Breast epithelium (tissue), 4 donors: ENCODE data around the gene ANKMY1. TPM values are rescaled to one million over a fixed set of nuclear protein-coding genes. Genes with fewer than 3 reads are reported as not detected.

Experiments
- DNase-seq, 2 donors: peaks; one replicate each; pipeline ENCODE4 v3.0.0-alpha.2; 2019; ENCODE audit warnings: low spot score in 2 of 2
- H3K27ac ChIP-seq, 2 donors: fragments of 200-600 bp; sonication (generic) in 1 of 2; one replicate each; pipeline ENCODE4 v1.5.1; 2016 to 2019; ENCODE audit warnings: mild to moderate bottlenecking in 1 of 2
- H3K27me3 ChIP-seq, 2 donors: fragments of 200-600 bp; sonication (generic) in 1 of 2; one replicate each; pipeline versions ENCODE4 v1.5.1 to v1.6.0; 2017 to 2019; ENCODE audit warnings: control low read depth in 1 of 2, mild to moderate bottlenecking in 1 of 2
- H3K36me3 ChIP-seq: fragments of 200-600 bp; one replicate; pipeline ENCODE4 v1.5.1; 2019
- H3K4me1 ChIP-seq, 2 donors: fragments of 200-600 bp; sonication (generic); one replicate each; pipeline ENCODE4 v1.5.1; 2016 to 2019; ENCODE audit warnings: control low read depth in 1 of 2
- H3K4me3 ChIP-seq, 3 donors: fragments of 200-600 bp; sonication (generic); 1 replicate in 2 of 3; 2 replicates in 1 of 3; pipeline ENCODE4 v1.5.1; 2016 to 2019; ENCODE audit warnings: mild to moderate bottlenecking in 3 of 3, moderate library complexity in 2 of 3
- H3K9me3 ChIP-seq, 2 donors: fragments of 200-600 bp; sonication (generic) in 1 of 2; one replicate each; pipeline ENCODE4 v1.5.1; 2016 to 2019; ENCODE audit warnings: control low read depth in 1 of 2
- POLR2A ChIP-seq: fragments of 450-650 bp; IDR thresholded peaks from one replicate; pipeline ENCODE4 v1.6.1; 2016; ENCODE audit warnings: antibody characterized with exemption, mild to moderate bottlenecking, moderate library complexity
- POLR2AphosphoS5 ChIP-seq, 3 donors: sonication (generic); formaldehyde crosslinking; IDR thresholded peaks; one replicate each; pipeline ENCODE4 v1.6.1; 2017; ENCODE audit warnings: antibody characterized with exemption in 3 of 3
- intact Hi-C: fragments of 100-400 bp; cut with DNase I; formaldehyde crosslinking; loops from one replicate; pipeline ENCODE4 v1.15.1; 2023; ENCODE audit warnings: low total_unique reads
- total RNA-seq, 3 donors: library from RNA; depleted of rRNA; stranded (reverse); fragments of >200 nt; gene quantifications; one replicate each; pipeline ENCODE4 v1.1.0, GENCODE V29; 2016
- TF ChIP-seq, protein P1 (sequence below), 3 donors: fragments of 450-650 bp; IDR thresholded peaks; one replicate each; pipeline ENCODE4 v1.5.1; 2016 to 2017; ENCODE audit warnings: antibody characterized with exemption in 3 of 3, mild to moderate bottlenecking in 3 of 3, moderate library complexity in 3 of 3

The ANKMY1 gene
- total RNA-seq, 3 donors from 2014 or later: 13.0 to 32.8 (median 19.0) TPM

DNA sequence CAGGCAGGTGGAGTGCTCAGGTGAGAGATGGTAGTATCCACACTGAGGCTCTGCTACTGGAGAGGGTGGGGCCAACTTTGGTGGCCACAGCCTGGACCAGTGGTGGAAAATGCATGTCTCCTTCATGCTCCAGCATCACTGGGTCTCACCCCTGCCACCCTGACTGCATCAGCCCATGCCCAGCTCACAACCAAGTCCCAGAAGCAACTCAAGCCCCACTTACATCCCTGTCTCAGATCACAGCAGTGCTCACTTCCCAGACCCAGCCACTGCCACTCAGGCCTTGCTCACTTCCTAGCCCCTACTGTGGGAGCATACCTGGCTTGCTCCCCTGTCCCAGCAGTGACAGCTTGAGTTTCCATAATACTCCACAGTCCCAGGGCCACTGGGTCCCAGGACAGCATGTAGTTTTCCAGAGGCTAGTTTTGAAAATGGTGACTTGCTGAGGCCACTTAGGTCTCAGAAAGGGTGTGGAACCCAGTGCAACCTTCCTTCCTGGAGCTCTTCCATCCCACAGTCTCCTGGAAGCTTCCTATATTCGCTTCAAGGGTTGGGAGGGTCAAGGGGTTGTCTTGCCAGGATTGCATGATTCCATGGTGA is 63.5 kb downstream of the ANKMY1 start:
- no peaks in the 10 kb centered on the region for H3K27me3 ChIP-seq
- intact Hi-C loops: no loop called here
- TF ChIP-seq POLR2AphosphoS5 (IDR thresholded peaks at IDR 0.05) (no peak), POLR2A (no peak)
- TF ChIP-seq, protein P1, sequence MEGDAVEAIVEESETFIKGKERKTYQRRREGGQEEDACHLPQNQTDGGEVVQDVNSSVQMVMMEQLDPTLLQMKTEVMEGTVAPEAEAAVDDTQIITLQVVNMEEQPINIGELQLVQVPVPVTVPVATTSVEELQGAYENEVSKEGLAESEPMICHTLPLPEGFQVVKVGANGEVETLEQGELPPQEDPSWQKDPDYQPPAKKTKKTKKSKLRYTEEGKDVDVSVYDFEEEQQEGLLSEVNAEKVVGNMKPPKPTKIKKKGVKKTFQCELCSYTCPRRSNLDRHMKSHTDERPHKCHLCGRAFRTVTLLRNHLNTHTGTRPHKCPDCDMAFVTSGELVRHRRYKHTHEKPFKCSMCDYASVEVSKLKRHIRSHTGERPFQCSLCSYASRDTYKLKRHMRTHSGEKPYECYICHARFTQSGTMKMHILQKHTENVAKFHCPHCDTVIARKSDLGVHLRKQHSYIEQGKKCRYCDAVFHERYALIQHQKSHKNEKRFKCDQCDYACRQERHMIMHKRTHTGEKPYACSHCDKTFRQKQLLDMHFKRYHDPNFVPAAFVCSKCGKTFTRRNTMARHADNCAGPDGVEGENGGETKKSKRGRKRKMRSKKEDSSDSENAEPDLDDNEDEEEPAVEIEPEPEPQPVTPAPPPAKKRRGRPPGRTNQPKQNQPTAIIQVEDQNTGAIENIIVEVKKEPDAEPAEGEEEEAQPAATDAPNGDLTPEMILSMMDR (IDR thresholded peaks at IDR 0.05): no peak
- no peaks in the 10 kb centered on the region for H3K36me3 ChIP-seq
- H3K4me3 ChIP-seq: no peak overlapping the region
- peaks cover 3 to 23% of the 10 kb centered on the region in 2 donors for H3K9me3 ChIP-seq
- peak in 1 of 2 donors; percentile 11 for DNase-seq
- no peak overlapping the region for H3K27ac ChIP-seq
- H3K4me1 ChIP-seq: no peaks in the 10 kb centered on the region

DNA sequence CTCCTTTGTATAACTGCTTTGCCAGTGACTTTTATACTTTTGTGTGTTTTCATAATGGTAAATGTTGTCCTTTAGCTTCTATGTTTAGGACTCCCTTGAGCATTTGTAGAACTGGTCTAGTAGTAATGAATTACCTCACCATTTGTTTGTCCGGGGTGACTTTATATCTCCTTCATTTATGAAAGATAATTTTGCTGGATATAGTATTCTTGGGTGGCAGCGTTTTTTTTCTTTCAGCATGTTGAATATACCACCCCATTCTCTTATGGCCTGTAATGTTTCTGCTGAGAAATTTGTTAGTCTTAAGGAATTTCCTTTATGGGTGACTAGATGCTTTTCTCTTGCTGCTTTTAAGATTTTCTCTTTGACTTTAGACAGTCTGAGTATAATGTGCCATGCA is 66.3 kb downstream of the ANKMY1 start:
- Histone ChIP-seq H3K27me3 (no peaks in the 10 kb centered on the region), H3K4me3 (no peak overlapping the region), H3K4me1 (no peaks in the 10 kb centered on the region), H3K9me3 (peaks cover 10 to 51% of the 10 kb centered on the region in 2 donors), H3K36me3 (no peaks in the 10 kb centered on the region), H3K27ac (no peak overlapping the region)
- intact Hi-C loops: no loop called here
- TF ChIP-seq POLR2AphosphoS5 (IDR thresholded peaks at IDR 0.05) (no peak), POLR2A (no peak)
- TF ChIP-seq, protein P1 (IDR thresholded peaks at IDR 0.05): no peak
- no peak for DNase-seq

DNA sequence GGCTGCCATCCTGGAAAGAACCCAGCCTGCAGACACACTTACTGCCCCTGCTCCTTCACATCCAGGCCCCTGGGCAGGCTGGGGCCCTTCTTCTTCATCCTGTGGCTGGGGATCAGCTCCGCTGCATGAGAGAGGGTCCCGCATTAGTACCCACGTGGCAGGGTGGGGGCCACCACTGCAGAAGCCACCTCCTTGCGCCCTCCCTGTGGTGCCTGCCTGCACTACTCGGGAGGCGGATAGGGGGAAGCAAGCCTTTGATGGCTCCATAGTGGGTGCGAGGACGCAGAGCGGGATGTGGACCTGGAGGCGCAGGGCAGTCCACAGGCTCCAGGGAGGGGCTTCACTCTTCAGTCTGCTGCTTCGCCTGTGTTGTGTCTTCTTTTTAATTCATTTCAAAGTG is 75.6 kb downstream of the ANKMY1 start:
- H3K9me3 ChIP-seq: peaks cover 4 to 17% of the 10 kb centered on the region in 2 donors
- no peak for DNase-seq

DNA sequence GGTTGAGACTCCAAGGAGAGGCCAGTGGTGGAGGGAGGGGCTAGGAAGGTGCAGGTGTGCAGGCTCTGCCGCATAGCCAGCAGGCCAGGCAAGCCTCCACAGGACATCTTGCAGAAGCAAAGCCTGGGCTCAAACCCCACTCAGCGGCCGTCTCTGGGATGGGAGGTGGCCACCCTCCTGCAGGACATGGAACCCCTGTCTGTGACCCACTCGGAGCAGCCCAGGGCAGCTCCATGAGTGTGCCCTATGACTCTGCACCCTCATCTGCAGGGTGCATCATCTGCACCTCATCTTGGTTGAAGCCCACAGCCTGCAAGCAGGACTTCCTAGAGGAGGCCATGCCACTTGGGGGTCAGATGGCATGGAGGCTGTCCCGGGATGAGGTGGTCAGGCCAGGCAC is 76.1 kb downstream of the ANKMY1 start:
- no peak overlapping the region for H3K4me3 ChIP-seq
- H3K27ac ChIP-seq: no peak overlapping the region
- intact Hi-C loops: no loop called here
- no peak for TF ChIP-seq POLR2A
- TF ChIP-seq POLR2AphosphoS5 (IDR thresholded peaks at IDR 0.05): no peak
- TF ChIP-seq, protein P1 (IDR thresholded peaks at IDR 0.05): no peak
- H3K4me1 ChIP-seq: no peaks in the 10 kb centered on the region
- peak in 1 of 2 donors; percentile 12 for DNase-seq
- H3K36me3 ChIP-seq: no peaks in the 10 kb centered on the region
- H3K9me3 ChIP-seq: peaks cover 4 to 13% of the 10 kb centered on the region in 2 donors
- no peaks in the 10 kb centered on the region for H3K27me3 ChIP-seq

More for the DNA sequence above, 75.6 kb downstream of the ANKMY1 start:
- no peak overlapping the region for H3K27ac ChIP-seq
- intact Hi-C loops: no loop called here
- H3K27me3 ChIP-seq: no peaks in the 10 kb centered on the region
- no peaks in the 10 kb centered on the region for H3K4me1 ChIP-seq
- H3K4me3 ChIP-seq: no peak overlapping the region
- no peak for TF ChIP-seq POLR2A
- no peaks in the 10 kb centered on the region for H3K36me3 ChIP-seq

DNA sequence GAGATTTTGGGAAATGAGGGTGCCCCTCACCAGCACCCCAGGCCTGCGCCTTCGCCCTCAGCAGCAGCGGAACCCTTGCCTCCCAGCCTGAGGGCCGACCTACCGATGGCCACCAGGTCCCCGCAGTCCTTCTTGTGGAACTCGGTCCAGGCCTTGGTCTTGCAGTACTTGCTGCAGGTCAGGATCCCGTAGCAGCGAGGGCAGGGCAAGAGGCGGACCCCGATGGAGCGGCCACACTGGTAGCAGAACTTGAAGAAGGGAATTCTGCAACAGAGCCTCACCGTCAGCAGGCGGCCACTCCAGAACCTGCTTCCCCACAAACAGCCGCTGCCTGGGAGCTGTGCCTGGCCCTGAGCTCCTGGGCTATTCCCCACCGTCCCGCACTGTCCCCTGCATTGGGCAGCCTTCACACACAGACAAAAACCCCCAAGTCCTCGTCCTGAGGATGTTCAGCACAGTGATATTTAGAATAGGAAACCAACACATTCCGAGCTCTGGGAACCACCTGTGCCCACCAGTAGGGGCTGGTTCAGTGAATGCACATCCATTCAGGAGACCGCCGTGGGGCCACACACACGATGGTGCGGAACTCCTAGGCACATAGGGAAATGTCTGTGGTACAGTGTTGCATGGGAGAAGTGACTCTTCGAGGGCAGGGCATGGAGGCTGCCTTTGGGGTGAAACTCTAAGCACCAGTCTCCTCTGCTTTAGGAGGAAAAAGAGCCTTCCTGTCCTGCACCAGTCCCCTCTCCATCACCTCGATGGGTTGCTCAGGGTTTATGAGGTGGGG is 76.8 kb downstream of the ANKMY1 start:
- Histone ChIP-seq H3K27ac (no peak overlapping the region), H3K4me1 (no peaks in the 10 kb centered on the region), H3K9me3 (peaks cover 4 to 13% of the 10 kb centered on the region in 2 donors), H3K27me3 (no peaks in the 10 kb centered on the region), H3K4me3 (no peak overlapping the region), H3K36me3 (no peaks in the 10 kb centered on the region)
- TF ChIP-seq POLR2AphosphoS5 (IDR thresholded peaks at IDR 0.05): no peak
- TF ChIP-seq POLR2A: no peak
- TF ChIP-seq, protein P1 (IDR thresholded peaks at IDR 0.05): no peak
- intact Hi-C loops: no loop called here
- DNase-seq: peak in 1 of 2 donors; percentile 9
